Gastrocnemius medialis (tissue), 4 donors: ENCODE measurements around the gene ATP10B.

Experiments
- CTCF ChIP-seq, 5 experiments: fragments of 450-650 bp in 3 of 5; fragments of 200-600 bp in 2 of 5; sonication (generic) in 2 of 5; IDR thresholded peaks in 4 of 5; conservative IDR thresholded peaks in 1 of 5; 1 replicate in 4 of 5; 2 replicates in 1 of 5; pipeline ENCODE4 v1.5.1; 2016 to 2019; ENCODE audit warnings: antibody characterized with exemption in 5 of 5, mild to moderate bottlenecking in 3 of 5, moderate library complexity in 3 of 5
- POLR2A ChIP-seq, 2 donors: fragments of 450-650 bp; IDR thresholded peaks; one replicate each; pipeline ENCODE4 v1.6.1; 2017; ENCODE audit warnings: antibody characterized with exemption in 2 of 2, mild to moderate bottlenecking in 2 of 2, moderate library complexity in 2 of 2

- TF ChIP-seq CTCF (IDR thresholded peaks at IDR 0.05 in 4 of 5, conservative IDR thresholded peaks at IDR 0.05 in 1 of 5) (no peak), POLR2A (IDR thresholded peaks at IDR 0.05) (no peak)
Observed at GRCh38 chr5:160789219-160789859, 62.7 kb downstream of the ATP10B start.
